ENCODE data around the gene SLC25A42. TPM values are rescaled to one million over a fixed set of nuclear protein-coding genes. Genes with fewer than 3 reads are reported as not detected.

The SLC25A42 gene
- total RNA-seq, 1 experiment from 2014 or later, result 8.1 TPM

- no peaks in the 10 kb centered on the region for H3K27me3 Mint-ChIP-seq (ENCODE audit: low read depth)
- no peak overlapping the region for H3K27ac Mint-ChIP-seq
- peaks cover 48% of the 10 kb centered on the region for H3K36me3 Mint-ChIP-seq
- DNase-seq (ENCODE audit: low spot score) (no peak), ATAC-seq (no peak)
- H3K9me3 Mint-ChIP-seq, result no peaks in the 10 kb centered on the region
- no peaks in the 10 kb centered on the region for H3K4me1 Mint-ChIP-seq
- ChIA-PET CTCF (interaction anchor here (0.8 to 1.2 kb wide), 2 partner anchors 67 to 86 kb away, joined by 3 to 4 read pairs; no protein-coding TSS in a partner anchor), POLR2A (no interaction called here)
- TF ChIP-seq EMX1 (CRISPR knock-in tag; IDR thresholded peaks at IDR 0.05), result no peak
- TF ChIP-seq ELF4 (CRISPR knock-in tag; IDR thresholded peaks at IDR 0.05; ENCODE audit: low read depth), result no peak
- no peak for TF ChIP-seq HMGXB4 (CRISPR knock-in tag; IDR thresholded peaks at IDR 0.05)
- no peak for TF ChIP-seq CREM (CRISPR knock-in tag; IDR thresholded peaks at IDR 0.05)
- TF ChIP-seq GRHL2 (CRISPR knock-in tag; IDR thresholded peaks at IDR 0.05; ENCODE audit: insufficient replicate concordance, severe bottlenecking), result no peak
- no peak for TF ChIP-seq FOXJ3 (CRISPR knock-in tag; IDR thresholded peaks at IDR 0.05; ENCODE audit: borderline replicate concordance)
- TF ChIP-seq, protein P1, sequence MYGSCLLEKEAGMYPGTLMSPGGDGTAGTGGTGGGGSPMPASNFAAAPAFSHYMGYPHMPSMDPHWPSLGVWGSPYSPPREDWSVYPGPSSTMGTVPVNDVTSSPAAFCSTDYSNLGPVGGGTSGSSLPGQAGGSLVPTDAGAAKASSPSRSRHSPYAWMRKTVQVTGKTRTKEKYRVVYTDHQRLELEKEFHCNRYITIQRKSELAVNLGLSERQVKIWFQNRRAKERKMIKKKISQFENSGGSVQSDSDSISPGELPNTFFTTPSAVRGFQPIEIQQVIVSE (CRISPR knock-in tag; IDR thresholded peaks at IDR 0.05; ENCODE audit: borderline replicate concordance), result no peak
- no peak for TF ChIP-seq NR3C1 (CRISPR knock-in tag; conservative IDR thresholded peaks at IDR 0.05; ENCODE audit: low read depth)
- no peak for TF ChIP-seq RELA (CRISPR knock-in tag; IDR thresholded peaks at IDR 0.05; ENCODE audit: borderline replicate concordance)
- no peak for TF ChIP-seq STAT6 (CRISPR knock-in tag; conservative IDR thresholded peaks at IDR 0.05; ENCODE audit: low read depth)
- no peak for TF ChIP-seq NFE2L1 (CRISPR knock-in tag; IDR thresholded peaks at IDR 0.05)
- TF ChIP-seq, protein P2, sequence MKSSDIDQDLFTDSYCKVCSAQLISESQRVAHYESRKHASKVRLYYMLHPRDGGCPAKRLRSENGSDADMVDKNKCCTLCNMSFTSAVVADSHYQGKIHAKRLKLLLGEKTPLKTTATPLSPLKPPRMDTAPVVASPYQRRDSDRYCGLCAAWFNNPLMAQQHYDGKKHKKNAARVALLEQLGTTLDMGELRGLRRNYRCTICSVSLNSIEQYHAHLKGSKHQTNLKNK (CRISPR knock-in tag; IDR thresholded peaks at IDR 0.05), result no peak
- TF ChIP-seq MXD4 (CRISPR knock-in tag; IDR thresholded peaks at IDR 0.05; ENCODE audit: borderline replicate concordance), result no peak
- TF ChIP-seq, protein P3, sequence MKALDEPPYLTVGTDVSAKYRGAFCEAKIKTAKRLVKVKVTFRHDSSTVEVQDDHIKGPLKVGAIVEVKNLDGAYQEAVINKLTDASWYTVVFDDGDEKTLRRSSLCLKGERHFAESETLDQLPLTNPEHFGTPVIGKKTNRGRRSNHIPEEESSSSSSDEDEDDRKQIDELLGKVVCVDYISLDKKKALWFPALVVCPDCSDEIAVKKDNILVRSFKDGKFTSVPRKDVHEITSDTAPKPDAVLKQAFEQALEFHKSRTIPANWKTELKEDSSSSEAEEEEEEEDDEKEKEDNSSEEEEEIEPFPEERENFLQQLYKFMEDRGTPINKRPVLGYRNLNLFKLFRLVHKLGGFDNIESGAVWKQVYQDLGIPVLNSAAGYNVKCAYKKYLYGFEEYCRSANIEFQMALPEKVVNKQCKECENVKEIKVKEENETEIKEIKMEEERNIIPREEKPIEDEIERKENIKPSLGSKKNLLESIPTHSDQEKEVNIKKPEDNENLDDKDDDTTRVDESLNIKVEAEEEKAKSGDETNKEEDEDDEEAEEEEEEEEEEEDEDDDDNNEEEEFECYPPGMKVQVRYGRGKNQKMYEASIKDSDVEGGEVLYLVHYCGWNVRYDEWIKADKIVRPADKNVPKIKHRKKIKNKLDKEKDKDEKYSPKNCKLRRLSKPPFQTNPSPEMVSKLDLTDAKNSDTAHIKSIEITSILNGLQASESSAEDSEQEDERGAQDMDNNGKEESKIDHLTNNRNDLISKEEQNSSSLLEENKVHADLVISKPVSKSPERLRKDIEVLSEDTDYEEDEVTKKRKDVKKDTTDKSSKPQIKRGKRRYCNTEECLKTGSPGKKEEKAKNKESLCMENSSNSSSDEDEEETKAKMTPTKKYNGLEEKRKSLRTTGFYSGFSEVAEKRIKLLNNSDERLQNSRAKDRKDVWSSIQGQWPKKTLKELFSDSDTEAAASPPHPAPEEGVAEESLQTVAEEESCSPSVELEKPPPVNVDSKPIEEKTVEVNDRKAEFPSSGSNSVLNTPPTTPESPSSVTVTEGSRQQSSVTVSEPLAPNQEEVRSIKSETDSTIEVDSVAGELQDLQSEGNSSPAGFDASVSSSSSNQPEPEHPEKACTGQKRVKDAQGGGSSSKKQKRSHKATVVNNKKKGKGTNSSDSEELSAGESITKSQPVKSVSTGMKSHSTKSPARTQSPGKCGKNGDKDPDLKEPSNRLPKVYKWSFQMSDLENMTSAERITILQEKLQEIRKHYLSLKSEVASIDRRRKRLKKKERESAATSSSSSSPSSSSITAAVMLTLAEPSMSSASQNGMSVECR (CRISPR knock-in tag; IDR thresholded peaks at IDR 0.05; ENCODE audit: borderline replicate concordance), result no peak
- no peak for TF ChIP-seq FOXK1 (CRISPR knock-in tag; IDR thresholded peaks at IDR 0.05)
- TF ChIP-seq, protein P4, sequence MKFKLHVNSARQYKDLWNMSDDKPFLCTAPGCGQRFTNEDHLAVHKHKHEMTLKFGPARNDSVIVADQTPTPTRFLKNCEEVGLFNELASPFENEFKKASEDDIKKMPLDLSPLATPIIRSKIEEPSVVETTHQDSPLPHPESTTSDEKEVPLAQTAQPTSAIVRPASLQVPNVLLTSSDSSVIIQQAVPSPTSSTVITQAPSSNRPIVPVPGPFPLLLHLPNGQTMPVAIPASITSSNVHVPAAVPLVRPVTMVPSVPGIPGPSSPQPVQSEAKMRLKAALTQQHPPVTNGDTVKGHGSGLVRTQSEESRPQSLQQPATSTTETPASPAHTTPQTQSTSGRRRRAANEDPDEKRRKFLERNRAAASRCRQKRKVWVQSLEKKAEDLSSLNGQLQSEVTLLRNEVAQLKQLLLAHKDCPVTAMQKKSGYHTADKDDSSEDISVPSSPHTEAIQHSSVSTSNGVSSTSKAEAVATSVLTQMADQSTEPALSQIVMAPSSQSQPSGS (CRISPR knock-in tag; IDR thresholded peaks at IDR 0.05; ENCODE audit: borderline replicate concordance, low read depth), result no peak
- TF ChIP-seq, protein P5, sequence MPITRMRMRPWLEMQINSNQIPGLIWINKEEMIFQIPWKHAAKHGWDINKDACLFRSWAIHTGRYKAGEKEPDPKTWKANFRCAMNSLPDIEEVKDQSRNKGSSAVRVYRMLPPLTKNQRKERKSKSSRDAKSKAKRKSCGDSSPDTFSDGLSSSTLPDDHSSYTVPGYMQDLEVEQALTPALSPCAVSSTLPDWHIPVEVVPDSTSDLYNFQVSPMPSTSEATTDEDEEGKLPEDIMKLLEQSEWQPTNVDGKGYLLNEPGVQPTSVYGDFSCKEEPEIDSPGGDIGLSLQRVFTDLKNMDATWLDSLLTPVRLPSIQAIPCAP (CRISPR knock-in tag; IDR thresholded peaks at IDR 0.05), result no peak
- no peak for TF ChIP-seq CREB1 (CRISPR knock-in tag; IDR thresholded peaks at IDR 0.05)
- no peak overlapping the region for H3K4me3 Mint-ChIP-seq
These were observed 14.4 kb upstream of the SLC25A42 start for GRCh38 chr19:19049406-19049805.
